Mucosa of gallbladder (tissue), 1 donor: ENCODE results near the gene NPAS3. TPM values are rescaled to one million over a fixed set of nuclear protein-coding genes. Genes with fewer than 3 reads are reported as not detected.

Source experiments
- DNase-seq: peaks from one replicate; pipeline ENCODE4 v3.0.0-alpha.2; 2020; ENCODE audit warnings: low spot score
- total RNA-seq: library from RNA; stranded (reverse); gene quantifications from one replicate; pipeline ENCODE4 v1.2.1, GENCODE V29; 2021
- donor health status: DM: no; HTN: no; CAD: no.

The NPAS3 gene
- total RNA-seq, 1 donor from 2014 or later: 1.8 TPM

DNA sequence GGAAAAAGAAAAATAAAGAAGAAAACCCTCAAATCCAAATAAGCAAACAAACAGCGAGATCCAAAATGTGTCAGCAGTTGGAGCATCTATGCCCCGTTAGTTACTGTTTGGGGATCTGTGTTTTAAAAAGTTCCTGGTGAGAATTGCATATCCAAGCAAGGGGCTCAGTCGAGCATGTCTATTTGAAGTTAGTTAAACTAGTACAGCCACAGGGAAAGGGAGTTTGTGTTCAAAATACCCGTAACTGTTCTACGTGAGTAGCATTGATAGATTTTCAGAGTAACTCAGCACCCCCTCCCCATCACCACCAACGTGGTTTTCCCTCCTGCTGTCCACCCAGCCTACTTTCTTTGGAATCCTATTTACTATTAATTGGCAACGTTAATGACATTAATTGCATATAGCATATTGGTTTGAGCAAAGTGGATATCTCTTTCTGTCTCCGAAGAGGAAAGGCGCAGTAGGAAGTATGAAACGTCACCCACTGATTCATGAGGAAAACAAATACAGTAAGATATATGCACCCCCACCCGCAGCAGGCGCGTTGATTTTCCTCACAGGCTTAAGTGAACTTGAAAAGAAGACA lies 1.5 kb downstream of the NPAS3 start:
- DNase-seq: no peak

- no peak for DNase-seq
Observed at GRCh38 chr14:32940711-32941667, 2.3 kb downstream of the NPAS3 start.

DNA sequence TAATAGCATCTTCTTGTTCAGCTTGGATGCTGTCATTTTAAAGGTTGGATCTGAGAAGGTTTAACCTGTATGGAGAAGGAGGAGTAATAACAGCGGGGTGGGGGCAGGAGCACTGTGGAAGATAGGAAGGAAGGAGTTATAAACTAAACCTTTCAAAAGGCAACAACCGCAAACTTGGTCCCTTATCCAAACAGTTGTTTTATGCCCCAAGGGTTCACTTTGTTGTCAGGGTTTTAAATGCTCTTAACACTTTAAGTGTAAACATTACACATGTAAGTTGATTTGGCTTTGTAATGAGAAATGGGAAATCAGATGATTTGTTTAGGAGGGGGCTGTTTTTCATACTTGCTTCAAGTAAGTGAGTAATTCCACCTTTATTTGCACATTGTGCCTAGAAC lies 3.0 kb downstream of the NPAS3 start:
- no peak for DNase-seq

DNA sequence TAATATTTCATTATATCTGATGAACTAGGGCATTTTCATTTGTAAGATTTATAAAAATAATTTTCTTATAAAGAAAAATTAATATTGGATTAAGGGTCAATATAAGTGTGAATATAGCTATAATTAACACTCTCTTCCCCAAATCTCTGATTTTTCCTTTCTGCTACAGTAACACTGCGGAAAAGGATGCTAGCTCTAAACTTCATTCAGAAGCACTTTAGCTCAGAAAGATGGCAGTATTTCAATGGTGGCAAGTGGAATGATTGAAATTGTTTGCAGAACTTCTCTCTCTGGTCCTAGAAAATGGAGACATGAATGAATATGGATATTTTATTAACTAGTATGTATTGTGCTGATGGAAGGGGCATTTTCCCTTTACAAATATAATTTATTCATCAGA lies 8.4 kb downstream of the NPAS3 start:
- DNase-seq: no peak

DNA sequence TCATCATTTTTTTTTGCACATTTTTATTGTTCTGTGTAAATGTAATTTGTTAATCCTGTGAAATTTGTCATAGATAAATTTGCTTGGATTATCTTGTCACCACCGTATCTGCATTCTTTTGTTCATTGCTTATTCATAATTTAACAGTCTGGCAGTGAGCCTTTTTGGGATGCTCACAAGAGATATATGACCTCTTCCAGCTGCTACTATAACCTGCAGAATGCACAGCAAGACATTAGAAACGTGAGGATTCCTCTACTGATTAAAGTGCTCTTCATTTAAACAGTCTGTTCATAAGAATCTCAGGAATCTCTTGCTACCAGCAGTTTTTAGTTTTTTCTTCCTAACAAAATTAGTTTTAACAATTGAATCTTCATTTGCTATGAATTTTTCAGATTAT lies 9.1 kb downstream of the NPAS3 start:
- no peak for DNase-seq

- no peak for DNase-seq
Observed at GRCh38 chr14:32950584-32950983, 11.9 kb downstream of the NPAS3 start.

- DNase-seq: no peak
Observed at GRCh38 chr14:32967421-32967820, 28.7 kb downstream of the NPAS3 start.

DNA sequence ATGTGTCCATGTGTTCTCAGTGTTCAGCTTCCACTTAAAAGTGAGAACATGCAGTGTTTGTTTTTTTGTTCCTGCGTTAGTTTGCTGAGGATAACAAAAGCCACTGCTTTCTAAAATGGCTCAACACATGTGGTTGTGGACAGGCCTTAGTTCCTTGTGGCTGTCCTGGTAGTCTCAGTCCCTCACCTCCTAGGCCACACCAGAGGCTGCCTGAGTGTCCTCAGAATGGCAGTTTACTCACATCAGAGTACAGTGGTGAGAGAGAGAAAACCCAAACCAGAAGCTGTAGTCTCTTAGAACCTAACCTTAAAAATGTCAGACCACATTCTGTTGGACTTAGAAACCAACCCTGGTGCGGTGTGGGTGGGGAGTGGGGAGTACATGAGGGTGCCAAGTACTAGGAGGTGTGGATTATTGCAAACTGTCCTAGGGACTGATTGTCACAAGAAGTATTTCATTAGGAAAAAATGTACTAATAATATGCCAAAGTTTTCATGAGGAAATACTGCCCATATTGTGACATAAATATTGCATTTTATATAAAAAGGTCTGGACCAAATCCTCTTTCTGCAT lies 30.4 kb downstream of the NPAS3 start:
- no peak for DNase-seq

DNA sequence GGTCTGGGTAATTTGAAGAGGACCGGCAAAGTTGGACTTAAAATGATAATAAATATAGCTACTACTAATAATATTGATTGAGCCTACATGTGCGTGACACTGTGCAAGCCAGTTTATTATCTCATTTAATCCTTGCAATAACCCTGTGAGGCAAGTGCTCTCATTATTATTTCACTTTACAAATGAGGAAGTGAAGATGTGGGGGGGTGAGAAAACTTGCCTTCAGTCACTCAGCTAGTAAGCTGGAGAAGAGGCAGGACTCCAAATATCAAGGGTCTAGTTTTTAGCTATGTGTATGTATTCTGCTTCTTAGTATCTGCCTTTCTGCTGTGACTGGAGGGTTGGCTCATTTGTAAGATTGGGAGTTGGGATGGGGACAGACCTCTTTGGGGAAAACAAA lies 39.2 kb downstream of the NPAS3 start:
- no peak for DNase-seq

- no peak for DNase-seq
Observed at GRCh38 chr14:32978691-32979255, 40.1 kb downstream of the NPAS3 start.

DNA sequence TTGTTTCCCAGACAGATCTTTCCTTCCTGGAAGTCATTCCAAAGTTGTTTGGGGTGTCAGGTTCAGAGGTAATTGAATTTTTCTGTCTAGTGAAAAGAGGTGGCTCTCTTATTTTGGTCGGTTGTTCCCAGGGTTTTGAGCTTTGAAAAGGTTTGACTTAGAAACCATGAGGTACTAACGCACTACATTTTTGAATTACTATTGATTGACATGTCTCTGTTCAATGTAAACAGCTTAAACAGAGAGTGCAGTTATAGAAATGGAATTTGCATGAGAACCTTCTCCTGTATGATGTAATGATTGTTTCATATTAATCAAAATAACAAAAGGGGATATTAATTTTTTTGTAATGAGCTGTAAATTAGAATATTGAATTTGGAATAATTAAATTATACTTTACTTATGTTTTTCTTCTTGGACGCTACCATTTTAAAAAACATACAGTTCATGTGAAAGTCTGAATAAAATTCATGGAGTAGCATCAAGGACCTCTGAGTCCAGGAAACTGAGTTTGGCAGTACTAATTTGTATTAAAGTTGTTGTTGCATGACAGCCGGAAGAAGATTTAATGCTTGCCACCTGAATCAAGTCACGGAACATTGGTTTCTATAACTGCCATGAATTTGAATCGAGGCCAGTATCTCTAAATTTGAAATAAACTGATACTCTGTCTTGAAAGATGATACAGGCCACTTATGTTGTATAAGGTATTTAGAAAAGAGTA lies 41.7 kb downstream of the NPAS3 start:
- DNase-seq: no peak

DNA sequence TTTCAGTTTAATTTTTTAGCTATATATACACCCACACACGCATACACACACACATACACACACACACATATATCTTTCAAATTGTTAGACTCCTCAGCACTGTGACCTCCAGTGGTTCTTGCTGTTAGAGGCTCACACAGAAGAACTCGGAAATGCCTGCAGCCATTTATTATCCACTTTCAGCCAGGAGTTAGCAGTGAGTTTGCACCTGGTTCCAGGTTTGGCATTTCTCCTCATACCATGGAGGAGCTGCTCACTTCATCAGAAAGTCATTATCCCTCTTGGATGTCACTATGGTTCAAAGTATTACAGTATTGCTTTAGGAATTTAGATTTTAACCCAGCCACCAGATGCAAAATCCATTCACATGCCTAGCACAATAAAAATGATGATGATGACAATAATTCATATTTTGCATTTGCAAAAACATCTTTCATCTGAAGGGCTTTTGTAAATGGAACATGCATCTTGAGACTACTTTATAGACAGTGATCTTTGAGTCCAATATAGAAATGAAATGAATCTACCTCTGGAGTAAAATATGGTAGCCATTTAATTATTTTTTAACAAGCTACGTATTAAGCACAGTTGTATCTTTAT lies 42.3 kb downstream of the NPAS3 start:
- DNase-seq: no peak

DNA sequence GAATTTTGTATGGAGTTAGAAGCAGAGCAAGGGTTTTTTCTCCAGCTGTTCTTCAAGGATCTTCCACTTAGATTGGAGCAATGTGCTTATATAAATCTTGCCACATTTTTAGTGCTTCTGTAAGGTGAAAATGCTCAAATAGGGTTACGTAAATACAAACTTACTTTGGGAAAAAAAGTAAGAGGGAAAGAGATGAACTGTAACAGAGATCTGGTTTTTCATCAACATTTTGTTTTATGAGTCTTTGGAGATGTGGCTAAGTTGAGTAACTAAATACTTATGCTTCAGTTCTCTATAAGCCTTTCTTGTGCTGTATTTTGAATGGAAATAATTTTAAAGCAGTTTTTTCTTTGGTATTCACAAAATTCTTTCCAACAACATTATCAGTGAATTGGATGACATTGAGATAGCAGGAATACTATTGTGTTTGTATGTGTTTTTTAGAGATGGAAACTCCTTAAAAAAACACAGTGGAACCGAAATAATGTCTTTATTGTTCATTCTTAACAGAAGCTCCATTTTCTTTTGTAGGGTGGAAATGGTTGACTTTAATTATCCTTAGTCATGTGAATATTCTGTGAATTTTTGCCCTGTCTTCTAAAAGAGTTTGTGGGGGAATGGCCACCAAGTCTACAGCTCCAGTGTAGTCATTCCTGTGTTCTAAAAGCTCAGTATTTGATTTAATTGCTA lies 45.7 kb downstream of the NPAS3 start:
- no peak for DNase-seq

- DNase-seq: no peak
Observed at GRCh38 chr14:32985866-32986265, 47.2 kb downstream of the NPAS3 start.

DNA sequence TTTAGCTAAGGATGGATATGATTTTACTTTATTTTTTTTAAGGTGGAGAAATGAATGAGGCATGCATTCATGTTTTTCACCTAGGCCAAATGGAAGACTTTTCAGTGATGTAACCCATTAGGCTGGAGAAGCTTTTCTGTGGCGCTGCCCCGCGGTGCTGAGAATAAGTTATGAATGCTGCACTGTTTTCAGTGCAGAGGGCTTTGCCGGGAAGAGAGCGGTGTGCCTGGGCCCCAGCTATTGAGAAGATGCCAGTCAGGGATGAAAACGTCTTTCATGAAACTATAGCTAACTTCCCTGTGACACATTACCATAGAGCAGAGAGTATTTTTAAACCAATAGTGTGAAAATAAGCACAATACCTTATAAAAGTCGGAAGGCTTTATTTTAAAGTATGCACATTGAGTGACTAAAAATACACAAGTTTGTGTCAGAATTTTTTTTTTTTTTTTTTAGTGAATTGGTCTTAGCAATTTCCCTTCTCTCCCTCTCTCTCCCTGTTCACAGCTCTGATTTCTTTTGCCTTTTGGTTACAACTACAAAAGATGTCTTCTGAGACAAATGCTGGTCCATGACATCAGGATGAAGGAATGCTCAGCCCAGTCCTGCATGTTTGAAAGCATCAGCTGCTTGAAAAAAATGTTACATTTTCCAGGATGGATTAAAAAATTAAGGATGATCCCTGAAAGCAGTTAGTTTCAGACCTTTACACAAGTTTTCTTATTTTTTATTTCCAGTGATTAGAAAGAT lies 48.3 kb downstream of the NPAS3 start:
- no peak for DNase-seq

DNA sequence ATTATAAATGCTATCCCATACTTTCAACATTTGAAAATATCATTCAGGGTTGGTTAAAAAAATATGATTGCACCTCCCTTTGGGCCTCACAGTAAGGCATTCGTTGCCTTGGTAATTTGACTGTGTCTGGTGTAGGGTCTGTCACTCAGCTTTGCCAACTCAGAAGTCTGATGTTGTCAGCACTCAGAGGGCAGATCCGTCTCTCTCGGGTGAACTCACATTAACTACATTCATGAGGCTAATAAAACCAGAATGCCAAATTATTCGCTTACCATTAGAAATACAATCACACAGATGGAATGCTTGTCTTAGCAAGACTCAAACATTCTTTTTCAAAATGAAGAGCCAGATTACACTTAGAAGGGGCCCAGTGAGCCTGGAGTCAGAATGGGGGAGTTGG lies 53.0 kb downstream of the NPAS3 start:
- DNase-seq: no peak

DNA sequence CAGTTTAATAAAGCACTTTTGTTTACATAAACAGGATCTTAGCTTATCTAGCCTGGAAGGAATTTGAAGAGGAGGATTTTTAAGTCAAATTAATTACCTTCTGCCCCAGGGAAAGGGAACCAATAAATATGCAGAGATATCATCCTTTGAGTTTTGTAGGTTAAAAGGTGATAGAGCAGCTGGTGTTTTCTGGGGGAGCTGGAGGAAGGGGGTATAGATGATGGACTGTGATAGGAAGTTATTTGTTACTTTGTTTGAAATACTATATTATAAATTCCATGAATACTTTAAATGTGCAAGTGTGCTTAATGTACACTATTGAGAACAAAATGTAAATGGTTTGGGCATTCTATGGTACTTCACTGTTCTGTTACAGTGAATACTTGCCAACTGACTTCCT lies 55.2 kb downstream of the NPAS3 start:
- DNase-seq: no peak

GRCh38 chr14:32996343-32996742 lies 57.7 kb downstream of the NPAS3 start:
- no peak for DNase-seq

GRCh38 chr14:32998433-32998832 lies 59.8 kb downstream of the NPAS3 start:
- no peak for DNase-seq

- no peak for DNase-seq
Observed at GRCh38 chr14:33009673-33010072, 71.0 kb downstream of the NPAS3 start.
